Panc1 (cell line): ENCODE results near the gene RAB22A. TPM values are rescaled to one million over a fixed set of nuclear protein-coding genes. Genes with fewer than 3 reads are reported as not detected.
"Not testable (repeated sequence)": the region's sequence is repeated elsewhere in the genome, so short reads cannot be mapped to it uniquely, and the experiment has no call there.

Experiments used
- ATAC-seq: fragments of 200-7000 bp; cut with Tn5 transposase; 2 replicates; pipeline ENCODE4 v1.9.1; 2020; ENCODE audit warnings: mild to moderate bottlenecking, moderate library complexity
- BruUV-seq: library from RNA; stranded (reverse); fragments of 400-500 nt; replicated peaks from 2 replicates; lab custom pipeline; 2021; lab: Mats Ljungman, UMichigan
- CTCF ChIA-PET: fragments of 300-600 bp; sonication (Branson Sonifier 250); formaldehyde crosslinking; loops from one replicate; lab custom pipeline; 2022; ENCODE audit warnings: antibody characterized with exemption; lab: Charles Lee
- POLR2A ChIA-PET: fragments of 300-600 bp; sonication (Branson Sonifier 250); formaldehyde crosslinking; loops from one replicate; lab custom pipeline; 2022; ENCODE audit warnings: antibody characterized with exemption; lab: Charles Lee
- DNase-seq: peaks from one replicate; pipeline ENCODE4 v3.0.0-alpha.2; 2010; ENCODE audit warnings: low read depth, low spot score
- H3K27ac ChIP-seq: 2 replicates; pipeline ENCODE4 v1.5.1; 2011; ENCODE audit warnings: mild to moderate bottlenecking, low read length, inconsistent platforms
- H3K27me3 ChIP-seq: fragments of 200-500 bp; sonication (Bioruptor generic); 2 replicates; pipeline ENCODE4 v1.6.0; 2014; ENCODE audit warnings: low read length, inconsistent platforms; ENCODE audit not compliant: control insufficient read depth, insufficient read depth
- H3K36me3 ChIP-seq: fragments of 200-500 bp; sonication (Bioruptor generic); 2 replicates; pipeline ENCODE4 v1.5.1; 2014; ENCODE audit warnings: inconsistent platforms, mild to moderate bottlenecking, low read length, moderate library complexity; ENCODE audit not compliant: control insufficient read depth, insufficient read depth
- H3K4me1 ChIP-seq: 2 replicates; pipeline ENCODE4 v1.5.1; 2011; ENCODE audit warnings: inconsistent platforms, mild to moderate bottlenecking, low read length, moderate library complexity; ENCODE audit not compliant: control insufficient read depth, insufficient read depth
- H3K4me3 ChIP-seq, 2 experiments: 2 replicates each; pipeline ENCODE4 v1.5.1; 2011 to 2012; ENCODE audit warnings: low read depth in 2 of 2, low read length in 2 of 2, mild to moderate bottlenecking in 2 of 2, inconsistent platforms in 1 of 2, moderate library complexity in 1 of 2
- H3K9me3 ChIP-seq: fragments of 200-500 bp; sonication (Bioruptor generic); 2 replicates; pipeline ENCODE4 v1.5.1; 2014; ENCODE audit warnings: low read depth, mild to moderate bottlenecking, inconsistent platforms, low read length, moderate library complexity; ENCODE audit not compliant: control insufficient read depth, insufficient read depth
- CTCF ChIP-seq: fragments of 450-650 bp; IDR thresholded peaks from 2 replicates; pipeline ENCODE4 v1.5.1; 2017; ENCODE audit warnings: mild to moderate bottlenecking
- POLR2AphosphoS5 ChIP-seq: IDR thresholded peaks from 2 replicates; pipeline ENCODE4 v1.6.1; 2012; ENCODE audit warnings: mild to moderate bottlenecking, low read depth, low read length, moderate library complexity
- REST ChIP-seq, 2 experiments: IDR thresholded peaks; 2 replicates each; pipeline ENCODE4 v1.6.1; 2011 to 2012; ENCODE audit warnings: low read depth in 2 of 2, control low read depth in 1 of 2, low read length in 1 of 2, mild to moderate bottlenecking in 1 of 2, moderate library complexity in 1 of 2; ENCODE audit not compliant: insufficient read depth in 1 of 2
- SIN3A ChIP-seq: IDR thresholded peaks from 2 replicates; pipeline ENCODE4 v1.6.1; 2012; ENCODE audit warnings: low read depth, mild to moderate bottlenecking, low read length, moderate library complexity, borderline replicate concordance; ENCODE audit not compliant: insufficient read depth
- TCF7L2 ChIP-seq: IDR thresholded peaks from 2 replicates; pipeline ENCODE4 v1.6.1; 2011; ENCODE audit warnings: mild to moderate bottlenecking, low read depth, low read length, inconsistent platforms
- in situ Hi-C: cut with HindIII; loops from 2 replicates; pipeline ENCODE4 v1.10.0; 2016; ENCODE audit warnings: low sequenced_read_pairs, low pct_unique_long_range_greater_than_20kb
- intact Hi-C: fragments of 100-400 bp; cut with micrococcal nuclease; formaldehyde crosslinking; loops from one replicate; pipeline ENCODE4 v1.10.0; 2022; ENCODE audit not compliant: unreplicated experiment
- total RNA-seq: library from RNA; stranded (reverse); gene quantifications from one replicate; pipeline ENCODE4 v1.2.1, GENCODE V29; 2021; ENCODE audit not compliant: unreplicated experiment

The RAB22A gene
- total RNA-seq, 1 experiment from 2014 or later = 21.1 TPM

- POLR2A ChIA-PET, H3K36me3 ChIP-seq, H3K4me3 ChIP-seq, CTCF ChIA-PET, H3K9me3 ChIP-seq, H3K27ac ChIP-seq, BruUV-seq, H3K4me1 ChIP-seq, intact Hi-C loops, in situ Hi-C loops, H3K27me3 ChIP-seq, ATAC-seq, DNase-seq: not testable (repeated sequence)
Measured at GRCh38 chr20:58414786-58415185, 105.3 kb downstream of the RAB22A start.

- H3K4me3 ChIP-seq = no peak overlapping the region
- intact Hi-C loops (no loop called here), in situ Hi-C loops (no loop called here)
- ChIA-PET CTCF (no interaction called here), POLR2A (no interaction called here)
- H3K27me3 ChIP-seq = no peaks in the 10 kb centered on the region
- H3K27ac ChIP-seq = no peak overlapping the region
- no TSS peak for BruUV-seq
- H3K36me3 ChIP-seq = no peaks in the 10 kb centered on the region
- no peaks in the 10 kb centered on the region for H3K9me3 ChIP-seq
- ATAC-seq (no peak), DNase-seq (no peak)
- H3K4me1 ChIP-seq = no peaks in the 10 kb centered on the region; the same call in 1 of the 2 replicates
- TF ChIP-seq TCF7L2 = no peak
- TF ChIP-seq POLR2AphosphoS5 = no peak
- TF ChIP-seq REST (IDR thresholded peaks at IDR 0.05; ENCODE audit: insufficient read depth in 1 of 2, low read depth in 2 of 2, low read length in 1 of 2) = no peak
- no peak for TF ChIP-seq SIN3A
- TF ChIP-seq CTCF = no peak
Measured at GRCh38 chr20:58416057-58416456, 106.5 kb downstream of the RAB22A start.

GRCh38 chr20:58416835-58417234 lies 107.3 kb downstream of the RAB22A start:
- BruUV-seq = no TSS peak
- no peak overlapping the region for H3K4me3 ChIP-seq
- H3K27me3 ChIP-seq = no peaks in the 10 kb centered on the region
- no peak for ATAC-seq
- ChIA-PET CTCF (no interaction called here), POLR2A (no interaction called here)
- H3K27ac ChIP-seq = no peak overlapping the region
- intact Hi-C loops = no loop called here
- no peaks in the 10 kb centered on the region for H3K36me3 ChIP-seq
- no peaks in the 10 kb centered on the region for H3K9me3 ChIP-seq
- no peak for DNase-seq
- H3K4me1 ChIP-seq = no peaks in the 10 kb centered on the region; the same call in 1 of the 2 replicates
- TF ChIP-seq POLR2AphosphoS5 = no peak
- no peak for TF ChIP-seq REST (IDR thresholded peaks at IDR 0.05; ENCODE audit: insufficient read depth in 1 of 2, low read depth in 2 of 2, low read length in 1 of 2)
- no peak for TF ChIP-seq CTCF
- no peak for TF ChIP-seq SIN3A
- no peak for TF ChIP-seq TCF7L2
- in situ Hi-C loops = no loop called here
